Mucosa of stomach (tissue), 1 donor: ENCODE results near the gene SORCS2.

Experiments used
- H3K27me3 ChIP-seq: one replicate; pipeline ENCODE4 v1.7.0; 2013; ENCODE audit warnings: mild to moderate bottlenecking, low read length; ENCODE audit not compliant: control insufficient read depth, insufficient read depth
- H3K36me3 ChIP-seq: one replicate; pipeline ENCODE4 v1.7.0; 2013; ENCODE audit warnings: low read length; ENCODE audit not compliant: control insufficient read depth, insufficient read depth
- H3K4me1 ChIP-seq: one replicate; pipeline ENCODE4 v1.7.0; 2013; ENCODE audit warnings: mild to moderate bottlenecking, low read length; ENCODE audit not compliant: control insufficient read depth, insufficient read depth
- H3K4me3 ChIP-seq: one replicate; pipeline ENCODE4 v1.7.0; 2013; ENCODE audit warnings: low read length
- H3K9ac ChIP-seq: one replicate; pipeline ENCODE4 v1.7.0; 2013; ENCODE audit warnings: mild to moderate bottlenecking, low read length, moderate library complexity
- H3K9me3 ChIP-seq: one replicate; pipeline ENCODE4 v1.7.0; 2013; ENCODE audit warnings: mild to moderate bottlenecking, low read length, moderate library complexity; ENCODE audit not compliant: control insufficient read depth
- donor health status: Pancreatic carcinoma.

SORCS2 gene

GRCh38 chr4:7637139-7637538, 444.8 kb downstream of the SORCS2 start:
- Histone ChIP-seq H3K4me3 (no peak overlapping the region), H3K4me1 (no peaks in the 10 kb centered on the region), H3K9ac (no peak overlapping the region), H3K27me3 (peaks cover 7% of the 10 kb centered on the region), H3K9me3 (no peaks in the 10 kb centered on the region), H3K36me3 (no peaks in the 10 kb centered on the region)

- H3K4me3 ChIP-seq, result no peak overlapping the region
- H3K9ac ChIP-seq, result no peak overlapping the region
- no peaks in the 10 kb centered on the region for H3K4me1 ChIP-seq
- no peaks in the 10 kb centered on the region for H3K36me3 ChIP-seq
- H3K9me3 ChIP-seq, result no peaks in the 10 kb centered on the region
- H3K27me3 ChIP-seq, result no peaks in the 10 kb centered on the region
Observed at GRCh38 chr4:7637971-7638370, 445.6 kb downstream of the SORCS2 start.

GRCh38 chr4:7638489-7638888, 446.2 kb downstream of the SORCS2 start:
- no peaks in the 10 kb centered on the region for H3K9me3 ChIP-seq
- no peaks in the 10 kb centered on the region for H3K27me3 ChIP-seq
- no peak overlapping the region for H3K9ac ChIP-seq
- H3K4me1 ChIP-seq, result no peaks in the 10 kb centered on the region
- H3K4me3 ChIP-seq, result no peak overlapping the region
- H3K36me3 ChIP-seq, result no peaks in the 10 kb centered on the region

- H3K4me3 ChIP-seq, result no peak overlapping the region
- H3K27me3 ChIP-seq, result no peaks in the 10 kb centered on the region
- no peaks in the 10 kb centered on the region for H3K9me3 ChIP-seq
- H3K4me1 ChIP-seq, result no peaks in the 10 kb centered on the region
- no peak overlapping the region for H3K9ac ChIP-seq
- no peaks in the 10 kb centered on the region for H3K36me3 ChIP-seq
Observed at GRCh38 chr4:7638984-7639789, 446.8 kb downstream of the SORCS2 start.

GRCh38 chr4:7640136-7640535, 447.8 kb downstream of the SORCS2 start:
- Histone ChIP-seq H3K36me3 (no peaks in the 10 kb centered on the region), H3K4me3 (no peak overlapping the region), H3K9me3 (no peaks in the 10 kb centered on the region), H3K9ac (no peak overlapping the region), H3K27me3 (no peaks in the 10 kb centered on the region), H3K4me1 (no peaks in the 10 kb centered on the region)

- Histone ChIP-seq H3K4me1 (no peaks in the 10 kb centered on the region), H3K36me3 (no peaks in the 10 kb centered on the region), H3K27me3 (no peaks in the 10 kb centered on the region), H3K9ac (no peak overlapping the region), H3K4me3 (no peak overlapping the region), H3K9me3 (no peaks in the 10 kb centered on the region)
Observed at GRCh38 chr4:7641712-7642111, 449.4 kb downstream of the SORCS2 start.

GRCh38 chr4:7642741-7643458, 450.6 kb downstream of the SORCS2 start:
- no peaks in the 10 kb centered on the region for H3K9me3 ChIP-seq
- no peaks in the 10 kb centered on the region for H3K4me1 ChIP-seq
- H3K4me3 ChIP-seq, result no peak overlapping the region

GRCh38 chr4:7645158-7645557, 452.8 kb downstream of the SORCS2 start:
- Histone ChIP-seq H3K4me1 (no peaks in the 10 kb centered on the region), H3K4me3 (no peak overlapping the region), H3K36me3 (no peaks in the 10 kb centered on the region), H3K9ac (no peak overlapping the region), H3K9me3 (no peaks in the 10 kb centered on the region), H3K27me3 (no peaks in the 10 kb centered on the region)

More at GRCh38 chr4:7642741-7643458, 450.6 kb downstream of the SORCS2 start:
- no peaks in the 10 kb centered on the region for H3K27me3 ChIP-seq
- no peak overlapping the region for H3K9ac ChIP-seq
- no peaks in the 10 kb centered on the region for H3K36me3 ChIP-seq

- H3K4me3 ChIP-seq, result no peak overlapping the region
- H3K4me1 ChIP-seq, result no peaks in the 10 kb centered on the region
- no peak overlapping the region for H3K9ac ChIP-seq
- no peaks in the 10 kb centered on the region for H3K27me3 ChIP-seq
- no peaks in the 10 kb centered on the region for H3K9me3 ChIP-seq
- H3K36me3 ChIP-seq, result no peaks in the 10 kb centered on the region
Observed at GRCh38 chr4:7645956-7646355, 453.6 kb downstream of the SORCS2 start.

- no peaks in the 10 kb centered on the region for H3K27me3 ChIP-seq
- H3K9me3 ChIP-seq, result no peaks in the 10 kb centered on the region
- H3K9ac ChIP-seq, result no peak overlapping the region
- no peak overlapping the region for H3K4me3 ChIP-seq
- peaks cover 5% of the 10 kb centered on the region for H3K4me1 ChIP-seq
- H3K36me3 ChIP-seq, result no peaks in the 10 kb centered on the region
Observed at GRCh38 chr4:7646384-7647061, 454.2 kb downstream of the SORCS2 start.

GRCh38 chr4:7647186-7647585, 454.8 kb downstream of the SORCS2 start:
- Histone ChIP-seq H3K4me1 (peaks cover 7% of the 10 kb centered on the region), H3K9ac (no peak overlapping the region)

More at GRCh38 chr4:7647186-7647585, 454.8 kb downstream of the SORCS2 start:
- H3K9me3 ChIP-seq, result no peaks in the 10 kb centered on the region
- H3K27me3 ChIP-seq, result no peaks in the 10 kb centered on the region
- no peak overlapping the region for H3K4me3 ChIP-seq
- no peaks in the 10 kb centered on the region for H3K36me3 ChIP-seq
